ENCODE measurements around the gene ZNF76. TPM values are rescaled to one million over a fixed set of nuclear protein-coding genes. Genes with fewer than 3 reads are reported as not detected.

The ZNF76 gene
- total RNA-seq = 45.8 TPM

DNA sequence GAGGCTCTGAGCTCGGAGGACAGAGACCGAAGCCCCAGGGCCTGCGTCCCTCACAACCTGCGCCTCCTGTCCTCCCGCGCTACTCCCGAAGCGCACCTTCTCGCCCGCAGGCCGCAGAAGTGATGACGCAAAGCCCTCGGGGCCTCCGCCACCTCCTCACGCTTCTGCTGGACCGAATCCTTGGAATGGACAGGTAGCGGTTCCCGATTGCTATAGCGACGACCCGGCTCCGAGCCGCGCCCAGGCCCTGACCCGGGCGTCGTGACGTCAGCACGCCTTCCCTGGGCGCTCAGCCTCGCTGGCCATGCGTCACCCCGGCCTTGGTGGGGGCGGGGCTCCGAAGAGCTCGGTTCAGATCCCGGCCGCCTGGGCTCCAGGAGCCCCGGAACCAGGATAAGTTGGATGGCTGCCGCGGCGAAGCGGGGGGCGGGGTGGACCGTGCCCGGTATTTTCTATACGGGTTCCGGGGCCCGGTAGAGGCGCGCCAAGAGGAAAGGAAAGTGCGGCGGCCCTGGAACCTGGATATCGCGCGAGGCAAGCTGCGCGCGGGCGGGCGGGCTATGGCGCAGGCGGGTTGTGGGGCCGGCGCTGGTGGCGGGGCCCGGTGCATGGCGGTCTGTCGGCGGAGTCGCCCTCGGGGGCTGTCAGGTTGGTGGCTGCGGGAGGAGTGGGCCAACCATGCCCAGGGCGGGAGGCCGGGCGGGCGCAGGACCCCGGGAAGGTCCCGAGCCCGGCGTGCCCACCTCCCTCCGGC, at the start of gene ZNF76:
ZNF76 (plus strand) TSS at position 542 of the 754 bp plus-strand sequence. CDS start 21,417 bp downstream, outside the sequence.
- intact Hi-C loops (cut with DNase I) = no loop called here
- ATAC-seq (peak; percentile 98), DNase-seq (ENCODE audit: low spot score) (peak; percentile 99)

DNA sequence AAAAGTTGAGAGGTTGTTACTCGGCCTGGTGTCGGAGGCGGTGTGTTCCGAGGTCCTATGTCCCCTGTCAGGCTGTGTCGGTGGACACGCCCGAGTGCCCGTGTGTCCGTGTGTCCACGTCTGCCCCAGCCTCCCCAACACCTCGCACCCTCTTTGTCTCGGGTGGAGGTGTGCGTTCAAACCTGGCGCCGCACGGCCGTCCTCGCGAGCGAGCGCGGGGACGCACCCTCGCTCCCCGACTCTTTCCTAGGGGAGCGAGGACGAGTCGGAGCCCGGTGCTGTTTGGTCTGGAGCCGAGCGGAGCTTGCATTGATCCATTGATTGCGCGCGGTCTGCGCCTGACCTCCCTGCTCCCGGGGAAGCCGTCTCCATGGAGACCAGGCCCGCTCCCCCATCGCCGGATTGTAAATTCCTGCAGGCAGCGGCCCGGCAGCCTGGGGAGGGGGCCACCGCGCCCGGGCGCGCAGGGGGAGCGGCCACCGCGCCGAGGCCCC, 46.2 kb upstream of the ZNF76 start:
- intact Hi-C loops (cut with DNase I) = no loop called here
- ATAC-seq (no peak), DNase-seq (ENCODE audit: low spot score) (no peak)

DNA sequence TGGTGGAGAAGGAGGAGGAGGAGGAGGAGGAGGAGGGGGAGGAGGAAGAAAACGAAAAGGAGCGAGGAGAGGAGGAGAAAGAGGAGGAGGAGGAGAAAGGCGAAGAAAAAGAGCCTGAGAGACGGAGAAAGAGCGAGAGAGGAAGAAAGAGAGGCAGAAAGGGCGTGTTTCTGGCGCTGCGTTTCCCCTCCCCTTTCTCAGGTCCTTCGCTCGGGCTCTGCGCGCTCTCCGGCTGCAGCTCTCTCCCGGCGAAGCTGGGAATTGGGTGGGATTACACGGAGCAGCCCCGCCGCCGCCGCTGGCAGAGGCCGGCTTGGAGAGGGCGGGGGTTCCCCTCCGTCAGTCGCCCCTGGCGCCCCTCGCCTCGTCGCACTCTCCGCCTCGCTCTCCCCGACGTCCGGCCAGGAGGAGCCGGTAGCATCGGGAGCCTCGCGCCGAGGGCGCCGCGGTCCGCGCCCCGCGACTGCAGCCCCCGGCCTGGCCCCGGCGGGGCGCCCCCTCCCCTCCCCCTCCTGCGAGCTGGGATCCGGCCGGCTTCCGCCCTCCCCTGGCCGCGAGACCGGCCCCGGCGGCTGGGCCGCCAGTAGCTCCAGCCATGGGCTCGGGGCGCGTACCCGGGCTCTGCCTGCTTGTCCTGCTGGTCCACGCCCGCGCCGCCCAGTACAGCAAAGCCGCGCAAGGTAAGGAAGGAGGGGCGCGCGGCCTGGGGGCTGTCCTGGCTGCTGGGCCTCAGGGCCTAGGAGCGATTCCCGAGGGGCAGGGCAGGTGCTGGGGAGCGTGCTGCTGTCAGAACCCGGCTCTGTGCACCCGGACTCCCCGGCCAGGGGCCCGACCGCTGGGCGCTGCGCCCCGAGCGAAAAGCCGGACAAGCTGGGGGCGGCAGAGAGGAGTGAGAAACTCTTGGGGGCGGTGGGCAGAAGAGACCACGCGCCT, 45.4 kb upstream of the ZNF76 start, which contains the start of gene SCUBE3:
SCUBE3 (plus strand) TSS at position 133 of the 933 bp plus-strand sequence; CDS start at position 596, 463 bp downstream.
- intact Hi-C loops (cut with DNase I) = no loop called here
- ATAC-seq = peak; percentile 51
- DNase-seq (ENCODE audit: low spot score) = peak; percentile 60

DNA sequence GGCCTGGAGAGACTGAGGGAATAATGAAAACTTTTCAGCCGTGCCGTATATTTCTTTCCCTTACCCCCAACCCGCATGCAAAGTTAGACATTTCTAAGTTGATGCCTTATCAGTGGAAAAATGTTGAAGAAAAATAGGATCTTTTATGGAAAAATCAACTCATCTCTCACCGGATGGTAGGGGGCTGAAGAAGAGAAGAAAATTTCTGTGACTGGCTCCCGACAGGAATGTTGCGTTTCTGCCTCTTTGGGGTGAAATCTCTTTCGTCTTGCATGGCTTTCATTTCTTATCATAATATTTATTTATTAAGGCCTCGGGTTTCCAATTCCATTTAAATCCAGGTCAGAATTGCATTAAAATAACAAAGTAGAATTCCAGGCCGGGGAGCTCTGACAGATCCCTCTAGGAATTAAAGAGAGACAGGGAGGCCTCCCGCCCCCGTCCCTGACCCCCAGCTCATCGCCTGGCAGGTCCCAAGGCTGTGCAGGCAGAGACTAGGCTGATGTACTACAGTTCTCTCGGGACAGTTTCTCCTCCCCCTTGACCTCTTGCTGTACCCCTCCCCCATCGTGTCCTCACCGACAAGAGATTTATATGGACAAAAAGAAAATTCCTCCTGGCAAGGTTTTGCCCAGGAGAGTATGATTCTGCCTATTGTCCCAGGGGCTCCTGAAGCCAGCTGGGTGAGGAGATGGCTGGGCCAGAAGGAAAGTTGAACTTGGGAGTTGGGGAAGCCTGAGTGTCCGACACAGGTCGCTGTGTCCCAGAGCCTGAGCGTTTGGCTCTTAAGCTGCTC, 44.5 kb upstream of the ZNF76 start:
- ATAC-seq (no peak), DNase-seq (ENCODE audit: low spot score) (no peak)
- intact Hi-C loops (cut with DNase I) = no loop called here

DNA sequence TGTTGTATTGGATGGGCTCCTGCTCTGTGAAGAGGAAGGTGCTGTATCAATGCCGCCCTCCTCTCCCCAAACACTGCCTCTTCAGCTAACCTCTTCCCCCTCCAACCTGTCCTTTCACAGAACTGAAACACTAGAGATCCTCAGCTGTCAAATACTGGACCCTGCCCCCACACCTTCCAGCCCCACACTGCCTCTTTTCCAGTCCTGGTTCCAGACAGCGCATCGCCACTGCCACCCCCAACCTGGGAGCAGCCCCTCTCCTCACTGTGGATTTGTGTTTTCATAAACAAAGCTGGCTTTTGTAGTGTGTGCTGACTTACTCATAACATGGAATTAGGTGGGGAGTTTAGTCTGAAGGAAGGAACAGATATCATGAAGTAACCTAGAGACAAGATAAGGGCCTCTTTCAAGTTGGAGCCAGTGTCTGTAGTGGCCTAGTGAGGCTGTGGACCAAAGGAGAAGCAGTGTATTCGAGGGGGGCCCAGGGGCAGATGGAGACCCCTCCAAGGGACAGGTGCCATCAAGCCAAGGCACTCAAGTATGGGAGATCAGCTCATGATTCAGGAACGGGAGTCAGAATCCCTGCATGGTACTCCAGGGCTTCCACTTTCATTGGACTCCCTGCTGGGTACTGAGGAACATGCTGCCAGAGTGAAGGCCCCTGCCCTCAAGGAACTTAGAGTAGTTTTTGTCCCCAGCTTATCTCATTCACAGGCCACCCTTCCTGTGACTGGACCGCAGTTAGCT, 43.7 kb upstream of the ZNF76 start:
- no peak for DNase-seq (ENCODE audit: low spot score)
- ATAC-seq = no peak
- intact Hi-C loops (cut with DNase I) = no loop called here

DNA sequence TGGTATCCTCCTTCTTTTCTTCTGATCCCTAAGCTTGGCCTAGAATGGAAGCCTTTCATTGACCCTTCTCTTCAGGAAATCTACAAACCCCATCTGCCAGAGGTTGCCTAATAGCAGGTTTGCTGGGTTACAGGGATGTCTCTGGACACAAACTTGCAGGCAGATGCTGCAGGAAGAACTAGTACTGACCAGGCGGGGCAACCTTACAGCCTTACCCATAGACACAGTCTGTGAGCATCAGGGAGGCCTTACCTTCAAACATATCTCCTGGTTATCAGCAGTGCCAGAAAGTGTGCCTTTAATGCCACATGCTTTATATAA, 43.2 kb upstream of the ZNF76 start:
- no peak for DNase-seq (ENCODE audit: low spot score)
- intact Hi-C loops (cut with DNase I) = no loop called here
- no peak for ATAC-seq

DNA sequence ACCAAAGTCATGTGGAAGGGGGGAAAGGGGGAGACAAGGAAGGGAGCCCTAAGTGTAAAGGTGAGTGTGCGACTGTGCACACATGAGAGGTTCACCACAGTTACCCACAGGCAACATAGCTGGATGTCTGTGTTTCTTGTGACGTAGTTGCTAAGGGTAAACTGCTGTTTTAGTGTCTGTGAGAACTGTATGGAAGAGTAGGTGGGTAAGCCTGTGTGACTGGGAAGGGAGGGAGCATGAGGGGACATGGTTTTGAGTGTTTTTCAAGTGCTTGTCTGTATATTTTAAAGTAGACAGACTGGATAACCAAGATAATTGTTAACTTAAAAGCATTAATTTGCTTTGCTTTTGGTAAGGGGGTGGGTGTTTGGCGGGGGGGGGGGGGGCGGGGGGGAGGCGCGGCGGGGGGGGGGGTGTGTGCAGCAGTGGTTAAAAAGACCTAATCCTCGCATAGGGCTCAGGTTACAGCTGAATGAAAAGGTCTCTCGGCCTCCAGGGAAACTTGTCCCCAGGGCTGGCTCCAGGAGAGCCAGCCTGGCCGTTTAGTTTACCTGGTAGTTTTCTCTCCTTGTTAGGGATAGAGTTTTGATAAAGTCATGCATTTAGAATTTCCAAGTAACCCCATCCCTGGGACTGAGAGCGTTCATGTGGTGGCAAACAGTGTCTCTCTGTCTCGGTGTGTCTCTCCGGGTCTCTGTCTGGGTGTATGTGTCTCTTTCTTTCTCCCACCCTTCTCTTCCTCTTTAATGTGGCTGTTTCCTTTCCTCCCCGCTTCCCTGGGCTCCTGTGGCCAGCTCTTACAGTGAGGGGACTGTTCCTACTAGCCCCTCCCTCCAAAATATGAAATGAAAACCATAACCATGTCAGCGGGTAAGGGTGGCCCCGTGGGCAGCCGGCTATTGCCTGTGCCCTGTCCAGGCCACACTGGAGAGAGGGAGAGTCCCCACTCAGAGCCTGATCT, 42.4 kb upstream of the ZNF76 start:
- intact Hi-C loops (cut with DNase I) = no loop called here
- ATAC-seq = no peak
- no peak for DNase-seq (ENCODE audit: low spot score)

DNA sequence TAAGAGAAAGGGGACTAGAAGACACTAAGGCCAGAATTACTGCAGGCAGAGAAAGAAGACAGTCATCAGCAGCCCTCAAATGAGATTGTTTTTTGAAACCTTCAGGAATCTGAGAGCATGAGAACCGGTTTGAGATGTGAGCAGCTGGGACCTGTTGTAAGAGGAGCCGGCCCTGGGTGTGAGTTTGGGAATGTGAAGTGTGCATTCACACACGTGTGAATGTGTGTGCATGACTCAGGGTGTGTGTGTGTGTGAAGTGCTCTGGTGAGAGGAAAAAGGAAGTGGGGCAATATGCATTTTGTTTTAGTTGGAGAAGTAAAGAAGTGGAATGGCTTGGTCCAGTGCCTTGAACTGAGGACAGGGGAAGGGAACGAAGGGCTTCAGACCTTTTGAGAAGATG, 41.5 kb upstream of the ZNF76 start:
- intact Hi-C loops (cut with DNase I) = no loop called here
- ATAC-seq = no peak
- no peak for DNase-seq (ENCODE audit: low spot score)

DNA sequence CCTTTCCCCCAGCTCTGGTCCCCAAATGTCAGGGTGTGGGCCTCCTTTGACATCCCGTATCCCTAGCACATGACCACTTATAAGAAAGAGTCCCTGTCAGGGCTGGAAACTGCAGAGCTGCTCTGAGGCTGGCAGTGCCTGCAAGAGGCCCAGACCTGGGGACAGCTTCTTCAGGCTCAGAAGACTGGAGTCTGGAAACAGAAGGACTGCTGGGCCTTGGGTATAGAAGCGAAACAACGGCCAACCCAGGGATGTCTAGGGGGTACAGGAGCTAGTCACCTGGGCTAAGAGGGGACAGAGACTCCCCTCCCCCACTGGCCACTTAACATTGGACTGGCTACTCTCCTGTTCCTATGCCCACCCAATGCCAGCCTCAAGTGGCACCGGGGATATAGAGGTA, 41.1 kb upstream of the ZNF76 start:
- DNase-seq (ENCODE audit: low spot score) (no peak), ATAC-seq (no peak)
- intact Hi-C loops (cut with DNase I) = no loop called here

DNA sequence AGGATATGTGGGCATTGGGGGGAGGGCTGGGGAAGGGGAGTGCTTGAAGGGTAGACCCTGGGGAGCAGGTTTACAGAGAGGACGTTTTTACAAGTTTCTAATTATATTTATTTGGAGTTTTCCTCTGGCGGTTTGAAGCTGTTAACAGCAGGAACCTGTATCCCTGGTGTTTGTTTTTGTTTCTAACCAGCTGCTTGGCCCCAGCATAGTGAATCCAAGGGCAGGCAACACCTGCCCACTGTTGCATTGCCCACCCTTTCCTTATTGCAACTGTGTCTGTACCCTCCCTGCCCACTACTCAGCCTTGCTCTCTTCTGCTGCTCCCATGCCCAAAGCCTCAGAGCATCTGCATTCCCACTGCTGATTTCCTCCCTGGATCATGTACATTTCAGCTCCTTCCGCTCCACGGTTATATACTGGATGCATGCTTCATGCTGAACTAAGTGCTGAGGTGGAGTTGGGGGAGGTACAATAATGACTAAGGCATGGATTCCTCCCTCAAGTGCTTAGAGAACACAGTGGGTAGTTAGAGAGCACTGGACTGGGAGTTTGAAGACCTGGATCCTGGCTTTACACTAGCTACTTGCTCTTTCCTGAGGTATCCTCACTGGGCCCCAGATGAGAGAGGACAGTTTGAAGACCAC, 39.7 kb upstream of the ZNF76 start:
- intact Hi-C loops (cut with DNase I) = no loop called here
- no peak for ATAC-seq
- DNase-seq (ENCODE audit: low spot score) = no peak

DNA sequence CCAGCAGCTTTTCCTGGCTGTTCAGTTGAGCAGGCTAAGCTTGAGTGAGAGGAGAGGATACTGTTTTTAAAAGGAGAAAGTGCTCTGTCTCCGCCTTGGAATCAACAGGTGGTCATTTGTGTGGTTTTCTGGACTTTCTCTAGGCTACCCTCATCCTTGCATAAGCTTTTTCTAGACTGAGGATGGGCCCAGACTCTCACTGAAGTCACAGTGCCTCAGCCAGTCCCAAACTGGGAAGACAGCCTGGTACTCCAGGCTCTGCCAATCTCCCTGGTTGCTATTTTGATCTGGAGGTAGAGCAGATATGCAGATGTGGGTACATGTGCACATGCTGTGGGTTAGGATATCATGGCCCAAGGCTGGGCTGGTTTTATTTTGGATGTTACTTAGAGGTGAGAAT, 38.8 kb upstream of the ZNF76 start:
- DNase-seq (ENCODE audit: low spot score) (no peak), ATAC-seq (no peak)
- intact Hi-C loops (cut with DNase I) = no loop called here

DNA sequence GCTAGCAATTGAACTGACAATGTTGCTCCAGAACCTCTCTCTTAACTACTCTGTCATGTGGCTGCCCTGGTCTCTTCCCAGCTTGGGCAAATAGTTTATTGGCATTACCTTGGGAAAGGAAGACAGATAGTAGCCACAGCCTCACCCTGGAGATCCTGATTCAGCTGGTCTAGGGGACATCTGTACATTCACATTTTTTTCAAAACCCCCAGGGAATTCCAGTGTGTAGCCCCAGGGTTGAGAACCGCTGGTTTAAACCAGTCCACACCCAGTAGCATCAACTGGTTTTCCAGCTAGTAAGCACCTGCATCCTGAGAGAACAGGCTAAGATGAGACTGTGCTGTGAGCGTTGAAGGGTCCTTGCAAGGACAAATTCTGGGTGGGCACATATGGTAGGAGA, 36.1 kb upstream of the ZNF76 start:
- DNase-seq (ENCODE audit: low spot score) (no peak), ATAC-seq (no peak)
- intact Hi-C loops (cut with DNase I) = no loop called here

DNA sequence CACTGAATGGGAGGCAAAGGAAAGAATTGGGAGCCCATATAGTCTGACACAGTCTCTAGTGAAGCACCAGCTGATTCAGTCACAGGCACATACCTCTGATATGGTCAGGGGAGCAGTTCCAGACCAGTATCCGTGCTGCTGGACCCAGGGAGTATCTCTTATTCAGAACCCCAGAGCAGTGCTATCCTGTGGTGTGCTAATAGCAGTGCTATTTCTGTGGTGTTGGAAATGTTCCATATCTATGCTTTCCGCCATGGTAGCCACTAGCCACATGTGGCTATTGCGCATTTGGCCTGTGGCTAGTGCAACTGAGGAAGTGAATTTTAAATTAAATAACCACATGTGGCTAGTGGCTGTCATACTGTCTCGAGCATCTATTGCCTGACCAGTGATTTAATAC, 34.8 kb upstream of the ZNF76 start:
- DNase-seq (ENCODE audit: low spot score) (no peak), ATAC-seq (no peak)
- intact Hi-C loops (cut with DNase I) = no loop called here

DNA sequence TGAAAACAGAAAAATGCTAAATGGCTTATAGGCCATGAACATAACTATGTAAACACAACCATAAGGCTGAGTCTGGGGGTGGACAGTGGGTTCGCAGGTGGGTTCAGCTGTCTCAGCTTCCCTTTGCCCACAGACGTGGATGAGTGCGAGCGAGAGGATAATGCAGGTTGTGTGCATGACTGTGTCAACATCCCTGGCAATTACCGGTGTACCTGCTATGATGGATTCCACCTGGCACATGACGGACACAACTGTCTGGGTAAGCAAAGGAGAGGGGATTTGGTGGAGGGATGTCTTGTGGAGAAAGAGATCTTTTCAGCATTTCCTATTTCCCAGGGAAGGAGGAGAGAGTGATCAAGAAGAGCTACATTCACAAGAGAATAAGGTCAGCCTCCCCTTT, 31.1 kb upstream of the ZNF76 start:
- intact Hi-C loops (cut with DNase I) = no loop called here
- DNase-seq (ENCODE audit: low spot score) = no peak
- no peak for ATAC-seq

DNA sequence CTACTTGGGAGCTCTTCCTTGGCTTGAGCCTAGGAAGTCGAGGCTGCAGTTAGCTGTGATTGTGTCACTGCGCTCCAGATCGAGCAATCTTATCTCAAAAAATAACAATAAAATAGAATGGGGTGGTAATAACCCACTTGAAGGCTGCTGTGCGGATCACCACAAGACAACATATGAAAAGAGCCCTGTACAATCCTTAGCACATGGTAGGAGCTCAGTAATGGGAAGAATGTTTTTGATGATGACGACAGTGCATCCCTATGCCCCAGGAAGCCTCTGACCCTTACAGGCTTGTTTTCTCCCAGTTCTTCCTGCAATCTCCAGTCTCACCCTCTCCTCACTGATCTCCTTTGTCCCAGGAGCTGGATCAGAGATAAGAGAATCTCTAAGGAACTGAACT, 30.2 kb upstream of the ZNF76 start:
- DNase-seq (ENCODE audit: low spot score) = no peak
- intact Hi-C loops (cut with DNase I) = no loop called here
- ATAC-seq = no peak

DNA sequence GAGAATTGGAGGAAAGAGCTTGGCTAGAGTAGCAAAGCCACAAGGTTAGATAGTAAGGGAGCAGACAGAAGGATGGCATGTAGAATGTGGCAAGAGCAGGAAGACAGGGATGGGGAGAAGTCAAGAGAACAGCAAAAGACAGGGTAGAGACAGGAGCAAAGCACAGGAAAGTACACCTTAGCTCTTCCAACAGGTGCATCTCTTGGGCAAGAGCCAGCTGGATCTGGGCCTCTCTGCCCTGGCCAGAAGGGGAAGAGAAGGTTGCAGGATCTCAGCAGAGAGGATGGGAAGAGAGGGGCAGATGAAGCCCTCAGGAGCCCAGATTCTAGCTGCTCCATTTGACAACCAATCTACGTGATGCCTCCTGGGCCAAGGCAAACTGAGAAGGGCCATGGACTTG, 29.0 kb upstream of the ZNF76 start:
- no peak for DNase-seq (ENCODE audit: low spot score)
- ATAC-seq = no peak
- intact Hi-C loops (cut with DNase I) = no loop called here

DNA sequence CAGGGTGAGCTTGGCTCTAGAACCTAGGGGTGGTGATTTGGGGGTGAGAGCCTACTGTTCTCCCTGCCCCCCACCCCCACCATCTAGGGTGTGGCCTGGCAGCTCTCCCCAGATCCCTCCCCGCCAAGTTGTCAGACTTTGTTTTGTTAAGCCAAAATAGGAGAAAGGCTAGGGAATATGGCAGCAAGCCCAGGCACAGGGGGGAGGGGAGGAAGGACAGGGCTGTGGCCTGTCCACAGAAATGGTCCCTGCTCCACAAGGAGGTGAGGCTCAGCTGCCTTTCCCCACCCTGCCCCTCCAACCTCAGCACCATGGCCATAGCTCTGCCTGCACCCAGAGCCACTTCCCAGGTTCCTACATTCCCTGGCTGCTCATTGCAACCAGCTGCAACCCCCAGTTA, 28.6 kb upstream of the ZNF76 start:
- ATAC-seq = peak; percentile 64
- DNase-seq (ENCODE audit: low spot score) = peak; percentile 77
- intact Hi-C loops (cut with DNase I) = no loop called here
